H9 (cell line): ENCODE data around the gene ATRX. TPM values are rescaled to one million over a fixed set of nuclear protein-coding genes. Genes with fewer than 3 reads are reported as not detected.

Experiments
- DNase-seq: peaks from one replicate; pipeline ENCODE4 v3.0.0-alpha.2; 2017
- H2AFZ ChIP-seq: one replicate; pipeline ENCODE4 v1.6.1; 2013; ENCODE audit warnings: mild to moderate bottlenecking, low read length, control low read depth, moderate library complexity
- H2AK5ac ChIP-seq: 2 replicates; pipeline ENCODE4 v1.6.1; 2013; ENCODE audit warnings: low read length, control low read depth, mixed read lengths; ENCODE audit not compliant: insufficient read length
- H2BK120ac ChIP-seq: one replicate; pipeline ENCODE4 v1.6.1; 2013; ENCODE audit warnings: low read depth, mild to moderate bottlenecking, low read length, control low read depth, inconsistent platforms; ENCODE audit not compliant: poor library complexity, severe bottlenecking
- H2BK12ac ChIP-seq: 2 replicates; pipeline ENCODE4 v1.6.1; 2013; ENCODE audit warnings: low read length, control low read depth, mixed read lengths, low read depth; ENCODE audit not compliant: insufficient read length
- H2BK15ac ChIP-seq: 2 replicates; pipeline ENCODE4 v1.6.1; 2013; ENCODE audit warnings: low read depth, low read length, control low read depth
- H2BK20ac ChIP-seq: one replicate; pipeline ENCODE4 v1.6.1; 2013; ENCODE audit warnings: low read depth, mild to moderate bottlenecking, low read length, control low read depth, inconsistent platforms; ENCODE audit not compliant: poor library complexity, severe bottlenecking
- H2BK5ac ChIP-seq: 2 replicates; pipeline ENCODE4 v1.6.1; 2013; ENCODE audit warnings: low read length, control low read depth, mixed read lengths; ENCODE audit not compliant: insufficient read length
- H3K14ac ChIP-seq: 2 replicates; pipeline ENCODE4 v1.6.1; 2013; ENCODE audit warnings: low read length, control low read depth; ENCODE audit not compliant: insufficient read depth
- H3K18ac ChIP-seq: 2 replicates; pipeline ENCODE4 v1.6.1; 2013; ENCODE audit warnings: low read depth, mild to moderate bottlenecking, mixed read lengths, low read length, control low read depth; ENCODE audit not compliant: insufficient read length
- H3K23ac ChIP-seq: 2 replicates; pipeline ENCODE4 v1.6.1; 2013; ENCODE audit warnings: low read length, control low read depth, mixed read lengths, low read depth; ENCODE audit not compliant: insufficient read length
- H3K23me2 ChIP-seq: 2 replicates; pipeline ENCODE4 v1.6.1; 2013; ENCODE audit warnings: low read depth, mild to moderate bottlenecking, mixed read lengths, low read length, control low read depth; ENCODE audit not compliant: insufficient read length, poor library complexity, severe bottlenecking
- H3K27ac ChIP-seq: 2 replicates; pipeline ENCODE4 v1.5.1; 2013; ENCODE audit warnings: low read length, control low read depth, mixed read lengths, low read depth; ENCODE audit not compliant: insufficient read length
- H3K27me3 ChIP-seq: 2 replicates; pipeline ENCODE4 v1.6.1; 2013; ENCODE audit warnings: low read length, control low read depth, inconsistent platforms; ENCODE audit not compliant: insufficient read depth
- H3K4ac ChIP-seq: 2 replicates; pipeline ENCODE4 v1.6.1; 2013; ENCODE audit warnings: low read depth, mild to moderate bottlenecking, control low read depth, inconsistent platforms, low read length, moderate library complexity
- H3K4me1 ChIP-seq: 2 replicates; pipeline ENCODE4 v1.6.1; 2013; ENCODE audit warnings: low read length, control low read depth, inconsistent platforms; ENCODE audit not compliant: insufficient read depth
- H3K4me2 ChIP-seq: 2 replicates; pipeline ENCODE4 v1.6.1; 2013; ENCODE audit warnings: low read length, control low read depth, mixed read lengths; ENCODE audit not compliant: insufficient read length, insufficient read depth
- H3K56ac ChIP-seq: 2 replicates; pipeline ENCODE4 v1.6.1; 2013; ENCODE audit warnings: low read depth, mild to moderate bottlenecking, mixed read lengths, low read length, control low read depth; ENCODE audit not compliant: insufficient read length
- H3K79me1 ChIP-seq: 2 replicates; pipeline ENCODE4 v1.6.1; 2013; ENCODE audit warnings: low read depth, mild to moderate bottlenecking, moderate library complexity, low read length, control low read depth, inconsistent platforms; ENCODE audit not compliant: insufficient read depth, poor library complexity, severe bottlenecking
- H3K79me2 ChIP-seq: 2 replicates; pipeline ENCODE4 v1.6.1; 2013; ENCODE audit warnings: low read length, control low read depth, inconsistent platforms; ENCODE audit not compliant: insufficient read depth
- H3K9ac ChIP-seq: 2 replicates; pipeline ENCODE4 v1.6.1; 2013; ENCODE audit warnings: low read length, control low read depth, mixed read lengths; ENCODE audit not compliant: insufficient read length; ENCODE audit errors: extremely low read depth
- H3K9me3 ChIP-seq: one replicate; pipeline ENCODE4 v1.6.1; 2013; ENCODE audit warnings: low read depth, low read length, inconsistent platforms; ENCODE audit not compliant: control insufficient read depth
- H3T11ph ChIP-seq: one replicate; pipeline ENCODE4 v1.6.1; 2013; ENCODE audit warnings: mild to moderate bottlenecking, low read length, control low read depth, inconsistent platforms
- H4K20me1 ChIP-seq: one replicate; pipeline ENCODE4 v1.6.1; 2013; ENCODE audit not compliant: control insufficient read depth, insufficient read length, insufficient read depth
- H4K5ac ChIP-seq: 2 replicates; pipeline ENCODE4 v1.6.1; 2013; ENCODE audit warnings: low read depth, mild to moderate bottlenecking, mixed read lengths, low read length, control low read depth; ENCODE audit not compliant: insufficient read length
- H4K8ac ChIP-seq: replicated peaks from 2 replicates; pipeline ENCODE4 v1.6.1; 2013; ENCODE audit warnings: low read length, control low read depth, mixed read lengths, low read depth; ENCODE audit not compliant: insufficient read length
- H4K91ac ChIP-seq: 2 replicates; pipeline ENCODE4 v1.6.1; 2013; ENCODE audit warnings: low read depth, mild to moderate bottlenecking, moderate library complexity, mixed read lengths, low read length, control low read depth; ENCODE audit not compliant: insufficient read length
- H3K27ac Mint-ChIP-seq, 3 experiments: 2 replicates in 2 of 3; 3 replicates in 1 of 3; pipeline ENCODE4 v1.8.0; 2020 to 2021; ENCODE audit warnings: mixed read lengths in 3 of 3, mild to moderate bottlenecking in 1 of 3, moderate library complexity in 1 of 3
- H3K27me3 Mint-ChIP-seq: 2 replicates; pipeline ENCODE4 v1.8.0; 2021; ENCODE audit warnings: low read depth, mild to moderate bottlenecking, moderate library complexity, mixed read lengths
- H3K36me3 Mint-ChIP-seq, 3 experiments: 2 replicates in 2 of 3; 3 replicates in 1 of 3; pipeline ENCODE4 v1.8.0; 2020 to 2021; ENCODE audit warnings: low read depth in 3 of 3, mixed read lengths in 3 of 3; ENCODE audit not compliant: insufficient read depth in 1 of 3
- H3K4me1 Mint-ChIP-seq, 2 experiments: 2 replicates each; pipeline ENCODE4 v1.8.0; 2020; ENCODE audit warnings: mixed read lengths in 2 of 2
- H3K4me3 Mint-ChIP-seq, 2 experiments: 2 replicates in 1 of 2; 3 replicates in 1 of 2; pipeline ENCODE4 v1.8.0; 2020 to 2021; ENCODE audit warnings: mild to moderate bottlenecking in 2 of 2, mixed read lengths in 2 of 2, moderate library complexity in 1 of 2
- H3K9me3 Mint-ChIP-seq, 2 experiments: 2 replicates in 1 of 2; 3 replicates in 1 of 2; pipeline ENCODE4 v1.8.0; 2020; ENCODE audit warnings: mild to moderate bottlenecking in 2 of 2, mixed read lengths in 2 of 2, moderate library complexity in 1 of 2
- CTCF ChIP-seq: fragments of 200-600 bp; sonication (generic); conservative IDR thresholded peaks from 3 replicates; pipeline ENCODE4 v1.8.0; 2021; ENCODE audit warnings: antibody characterized with exemption, mild to moderate bottlenecking
- WGBS: extraction: QIAGEN DNeasy Blood & Tissue Kit; methylation state at CpG from one replicate; pipeline ENCODE4 v1.1.7; 2013; ENCODE audit warnings: missing lambda C conversion rate, low lambda C conversion rate, mixed read lengths; ENCODE audit not compliant: insufficient read length; ENCODE audit errors: extremely low coverage; 5-methylcytosine and 5-hydroxymethylcytosine counted together
- total RNA-seq: library from RNA; stranded (reverse); gene quantifications from 2 replicates; pipeline ENCODE4 v1.2.1, GENCODE V29; 2021

ATRX gene
- total RNA-seq, 1 experiment from 2014 or later: 76.0 TPM

- Mint-ChIP-seq H3K27ac (peak overlapping the region in 2 of 3 experiments; percentile 19 to 66; a peak in 4 of 7 replicates), H3K9me3 (peaks cover 56 to 68% of the 10 kb centered on the region in 2 experiments), H3K27me3 (no peaks in the 10 kb centered on the region), H3K4me3 (no peak overlapping the region), H3K36me3 (peaks cover 2 to 9% (median 8%) of the 10 kb centered on the region in 3 experiments; a peak in 5 of 7 replicates), H3K4me1 (peaks cover 22% of the 10 kb centered on the region in 2 experiments)
- no peak overlapping the region for H2BK15ac ChIP-seq
- no peak for TF ChIP-seq CTCF
- no peaks in the 10 kb centered on the region for H3K27me3 ChIP-seq
- H2AFZ ChIP-seq: no peak overlapping the region
- no peak overlapping the region for H2AK5ac ChIP-seq
- H3K4ac ChIP-seq: no peak overlapping the region
- no peak overlapping the region for H2BK5ac ChIP-seq
- H3K27ac ChIP-seq: no peak overlapping the region
- no peak overlapping the region for H3K23ac ChIP-seq
- H3K23me2 ChIP-seq: no peaks in the 10 kb centered on the region
- no peak overlapping the region for H2BK20ac ChIP-seq
- peaks cover 19% of the 10 kb centered on the region; the same call in 1 of the 2 replicates for H3K79me2 ChIP-seq
- no peak overlapping the region for H4K5ac ChIP-seq
- no peak overlapping the region for H3K18ac ChIP-seq
- H3K9me3 ChIP-seq: peaks cover 27% of the 10 kb centered on the region
- H4K20me1 ChIP-seq: no peaks in the 10 kb centered on the region
- no peak overlapping the region for H4K91ac ChIP-seq
- H3K79me1 ChIP-seq: no peaks in the 10 kb centered on the region
- no peaks in the 10 kb centered on the region; the same call in none of the 2 replicates for H3K4me1 ChIP-seq
- no peak overlapping the region for H3T11ph ChIP-seq
- H3K4me2 ChIP-seq: no peak overlapping the region
- no peak overlapping the region for H3K14ac ChIP-seq
- H3K9ac ChIP-seq: no peak overlapping the region
- H2BK12ac ChIP-seq: no peak overlapping the region
- H2BK120ac ChIP-seq: no peak overlapping the region
- no CpG with 5 or more reads among the region's 2 CpGs for WGBS
- no peak overlapping the region for H3K56ac ChIP-seq
- no peak overlapping the region for H4K8ac ChIP-seq
- no peak for DNase-seq
Measured at GRCh38 chrX:77743720-77744119, 42.3 kb downstream of the ATRX start.
